ENCODE measurements around the gene FOXD2.

Gene FOXD2

DNA sequence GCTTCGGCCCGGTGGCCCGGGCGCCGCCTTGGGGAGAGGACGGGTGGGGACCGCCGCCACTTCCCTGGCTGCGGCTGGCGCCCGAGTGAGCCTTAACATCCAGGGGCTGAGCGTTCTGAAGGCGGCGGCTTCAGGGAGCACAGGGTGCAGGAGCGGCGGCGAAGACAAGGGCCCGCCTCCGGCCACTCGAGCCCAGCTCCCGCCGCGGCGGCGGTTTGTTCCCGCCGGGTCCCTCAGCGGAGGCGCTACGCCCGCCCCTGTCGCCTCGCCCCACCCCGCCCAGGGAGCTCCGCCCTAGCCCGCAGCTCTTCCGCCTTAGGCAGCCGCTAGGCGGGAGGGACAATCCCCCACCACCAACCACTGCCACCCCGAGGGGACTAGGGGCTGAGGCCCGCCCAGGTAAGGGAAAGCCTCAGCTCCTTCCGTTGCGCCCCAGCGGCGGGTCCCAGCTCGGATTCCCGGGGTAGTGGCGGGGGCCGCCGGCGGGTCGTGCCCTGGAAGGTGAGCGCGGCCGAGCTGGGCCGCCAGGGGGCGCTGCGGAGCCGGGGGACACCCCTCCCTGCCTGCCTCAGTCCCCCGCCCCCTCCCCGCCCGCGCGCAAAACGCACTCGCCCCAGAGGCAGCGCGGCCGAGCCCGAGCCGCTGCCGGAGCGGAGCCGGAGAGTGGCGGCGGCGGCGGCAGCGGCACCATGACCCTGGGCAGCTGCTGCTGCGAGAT is at the start of gene FOXD2:
FOXD2 (plus strand) TSS at position 598 of the 718 bp plus-strand sequence; CDS start at position 690, 92 bp downstream.
- DNase-seq: peak; percentile 93

DNA sequence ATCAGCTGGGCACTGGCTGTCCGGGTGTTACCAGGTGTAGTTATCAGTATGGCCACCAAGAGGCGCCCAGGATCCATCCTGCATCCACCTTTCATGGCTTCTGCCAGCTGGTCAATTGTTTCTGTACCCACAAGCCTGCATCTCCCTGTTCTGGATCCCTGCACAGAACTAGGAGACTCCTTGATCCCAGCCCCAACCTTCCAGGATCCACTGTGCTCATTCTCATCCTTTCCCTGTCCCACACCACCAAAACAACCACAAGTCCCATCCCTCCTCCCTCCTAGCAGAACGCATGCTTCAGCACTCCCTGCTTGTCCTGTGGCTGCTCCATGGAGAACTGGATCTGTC is 49.0 kb upstream of the FOXD2 start:
- DNase-seq: peak; percentile 48

DNA sequence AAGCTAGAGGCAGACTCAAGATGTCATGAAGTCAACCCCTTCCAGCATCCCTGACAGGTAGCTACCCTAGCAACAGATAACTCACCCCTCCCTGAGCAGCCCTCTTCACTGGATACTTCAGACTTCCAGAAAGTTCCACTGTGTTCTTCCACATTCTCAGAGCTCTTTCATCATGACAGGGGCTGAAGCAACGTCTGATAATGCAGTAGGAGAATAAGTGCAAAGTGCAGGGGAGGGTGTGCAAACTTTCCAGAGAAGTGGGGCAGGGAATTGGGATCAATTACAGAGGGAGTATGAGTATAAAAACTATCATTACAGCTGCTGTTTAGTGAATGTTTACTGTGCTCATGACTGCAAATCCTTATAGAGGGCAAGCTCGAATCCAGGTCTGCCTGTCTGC is 48.1 kb upstream of the FOXD2 start:
- no peak for DNase-seq

DNA sequence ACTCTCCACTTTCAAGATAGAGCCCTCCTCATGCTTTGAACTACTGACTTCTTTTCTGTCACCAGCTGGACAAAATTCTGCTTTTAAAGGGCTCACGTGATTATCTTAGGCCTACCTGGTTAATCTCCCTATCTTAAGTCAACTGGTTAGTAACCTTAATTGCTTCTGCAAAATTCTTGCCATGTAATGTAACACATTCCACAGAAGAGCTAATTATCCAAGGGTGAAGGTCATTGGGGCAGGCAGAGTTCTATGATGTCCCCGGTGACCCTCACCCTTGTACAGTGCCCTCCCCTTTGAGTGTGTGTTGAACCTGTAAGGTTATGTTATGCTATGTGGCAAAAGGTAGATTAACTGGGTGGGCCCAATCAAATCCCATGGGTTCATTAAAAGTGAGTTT is 47.0 kb upstream of the FOXD2 start:
- no peak for DNase-seq

DNA sequence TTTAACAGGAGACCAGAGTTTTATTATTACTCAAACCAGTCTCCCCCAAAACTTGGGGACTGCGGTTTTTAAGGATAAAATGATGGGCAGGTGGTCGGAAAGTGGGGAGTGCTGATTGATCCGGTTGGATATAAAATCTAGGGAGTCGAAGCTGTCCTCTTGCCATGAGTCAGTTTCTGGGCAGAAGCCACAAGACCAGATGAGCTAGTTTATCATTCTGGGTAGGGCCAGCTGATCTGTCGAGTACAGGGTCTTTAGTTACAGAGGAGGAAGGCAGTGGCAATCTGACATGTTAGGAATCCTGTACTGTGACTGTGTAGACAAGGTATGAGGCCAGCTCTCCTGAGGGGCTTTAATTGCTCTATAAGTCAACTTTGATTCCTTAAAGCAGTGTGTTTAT is 44.7 kb upstream of the FOXD2 start:
- DNase-seq: no peak

DNA sequence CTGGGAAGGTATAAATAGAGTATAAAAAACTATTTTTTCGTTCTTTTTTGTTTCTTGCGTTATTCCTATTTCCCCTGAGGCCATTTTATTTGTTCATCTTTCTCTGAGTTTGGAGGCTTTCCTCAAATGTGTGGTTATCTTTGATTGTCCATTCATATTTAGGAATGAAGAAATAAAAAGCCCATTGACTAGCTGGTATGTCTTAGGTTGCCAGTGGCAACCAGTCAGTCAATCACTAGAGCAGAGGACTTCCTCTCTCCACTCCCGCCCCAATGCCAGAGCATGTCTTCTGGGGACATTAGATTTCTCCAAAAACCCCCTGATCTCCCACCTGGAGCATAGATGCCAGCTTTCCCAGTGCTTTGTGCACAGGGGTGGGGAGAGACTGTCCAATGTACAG is 42.4 kb upstream of the FOXD2 start:
- DNase-seq: no peak

DNA sequence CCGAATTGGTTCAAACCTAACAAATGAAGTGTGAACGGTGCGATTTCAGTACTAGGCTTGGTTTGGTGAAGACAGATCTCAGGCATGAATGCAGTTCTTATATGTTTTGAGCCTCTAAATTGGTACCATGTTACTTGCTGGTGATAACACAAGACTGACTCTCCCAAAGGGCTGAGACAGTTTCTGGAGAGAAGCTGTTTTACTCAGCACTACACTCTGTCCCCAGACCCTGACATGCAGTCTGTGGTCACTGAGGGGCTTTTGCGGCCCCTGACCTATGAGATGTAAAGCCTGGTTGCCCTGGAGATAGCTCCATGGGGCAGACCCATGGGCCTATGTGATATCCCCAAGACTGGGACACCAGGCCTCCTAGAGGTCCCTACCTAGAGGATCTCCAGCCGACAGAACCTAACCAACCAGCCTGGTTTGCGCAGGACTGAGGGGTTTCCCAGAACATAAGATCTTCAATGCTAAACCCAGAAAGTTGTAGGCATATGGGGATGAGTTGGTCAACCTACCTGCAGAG is 41.1 kb upstream of the FOXD2 start:
- no peak for DNase-seq

DNA sequence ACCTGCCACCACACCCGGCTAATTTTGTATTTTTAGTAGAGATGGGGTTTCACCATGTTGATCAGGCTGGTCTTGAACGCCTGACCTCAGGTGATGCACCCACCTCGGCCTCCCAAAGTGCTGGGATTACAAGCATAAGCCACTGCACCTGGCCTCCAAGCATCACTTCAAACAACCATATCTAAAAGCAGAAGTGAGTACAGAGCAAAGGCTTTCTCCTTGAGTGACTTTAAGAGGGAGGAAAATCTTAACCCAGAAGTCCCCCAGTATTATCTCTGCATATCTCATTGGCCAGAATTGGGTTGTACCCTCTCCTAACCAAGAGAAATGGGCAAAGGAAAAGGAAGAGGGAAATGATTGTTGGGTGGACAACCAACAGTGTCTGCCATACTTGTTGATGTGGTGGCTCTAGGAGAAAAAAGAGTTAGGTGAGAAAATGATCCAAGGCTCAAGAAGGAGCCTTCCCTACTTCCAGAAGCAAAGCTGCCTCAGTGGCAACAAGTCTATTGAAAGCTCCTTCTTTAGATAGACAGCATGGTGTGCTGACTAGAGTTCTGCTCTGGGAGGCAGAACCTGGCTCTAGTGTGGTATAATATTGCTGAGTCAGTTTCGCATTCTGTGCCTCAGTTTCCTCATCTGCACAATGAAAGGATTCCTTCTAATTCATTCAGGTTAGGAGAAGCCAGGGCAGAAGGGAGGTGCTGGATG is 38.6 kb upstream of the FOXD2 start:
- DNase-seq: no peak

DNA sequence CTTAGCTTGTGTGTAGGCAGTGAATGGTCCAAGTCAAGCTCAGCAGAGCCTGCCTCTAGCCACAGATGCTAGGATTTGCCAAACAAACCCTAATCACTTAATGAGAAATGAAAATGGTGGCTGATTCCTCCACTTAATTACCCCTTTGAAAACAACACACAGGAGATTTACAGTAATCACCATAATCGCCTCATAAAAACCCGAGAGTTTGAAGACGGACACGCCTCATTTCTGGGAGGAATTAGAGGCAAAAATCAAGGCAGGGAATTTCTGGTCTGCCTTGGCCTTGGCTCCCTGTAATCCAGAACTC is 38.0 kb upstream of the FOXD2 start:
- DNase-seq: no peak

DNA sequence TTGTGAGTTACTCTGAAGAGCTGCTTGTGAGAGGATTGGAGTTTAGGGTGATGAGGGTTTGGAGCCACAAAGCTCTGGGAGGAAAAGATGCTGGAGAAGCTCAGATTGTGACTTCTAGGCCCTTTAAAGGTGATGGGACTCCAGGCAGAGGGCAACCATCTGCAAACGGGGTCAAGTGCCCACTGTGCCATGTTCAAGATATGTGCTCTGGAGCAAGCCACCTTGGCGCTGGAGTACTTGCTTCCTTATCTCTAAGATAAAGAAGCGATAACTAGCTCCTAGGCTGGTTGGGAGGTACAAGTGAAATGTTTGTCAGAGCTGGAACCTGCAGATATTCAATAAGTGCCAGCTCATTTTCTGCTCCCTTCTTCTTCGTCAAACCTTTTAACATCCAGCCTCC is 36.1 kb upstream of the FOXD2 start:
- DNase-seq: no peak

DNA sequence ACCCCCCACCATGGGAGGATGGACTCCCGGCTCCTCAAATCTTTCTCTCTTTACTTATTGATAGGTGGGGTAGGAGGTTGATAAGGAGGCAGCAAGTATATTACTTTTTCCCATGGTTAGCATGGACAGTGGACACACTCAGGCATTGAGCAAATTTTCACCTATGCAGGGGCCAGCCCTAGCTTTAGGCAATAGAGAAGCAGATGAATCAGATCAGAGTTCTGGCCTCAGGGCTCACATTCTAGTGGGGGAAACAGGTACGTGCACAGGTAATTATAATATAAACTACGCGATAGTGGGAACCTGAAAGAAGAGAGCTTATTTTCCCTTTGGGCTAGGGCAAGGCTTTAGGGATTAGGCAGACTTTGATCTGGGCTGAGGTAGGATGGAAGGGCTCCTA is 35.3 kb upstream of the FOXD2 start:
- DNase-seq: no peak

DNA sequence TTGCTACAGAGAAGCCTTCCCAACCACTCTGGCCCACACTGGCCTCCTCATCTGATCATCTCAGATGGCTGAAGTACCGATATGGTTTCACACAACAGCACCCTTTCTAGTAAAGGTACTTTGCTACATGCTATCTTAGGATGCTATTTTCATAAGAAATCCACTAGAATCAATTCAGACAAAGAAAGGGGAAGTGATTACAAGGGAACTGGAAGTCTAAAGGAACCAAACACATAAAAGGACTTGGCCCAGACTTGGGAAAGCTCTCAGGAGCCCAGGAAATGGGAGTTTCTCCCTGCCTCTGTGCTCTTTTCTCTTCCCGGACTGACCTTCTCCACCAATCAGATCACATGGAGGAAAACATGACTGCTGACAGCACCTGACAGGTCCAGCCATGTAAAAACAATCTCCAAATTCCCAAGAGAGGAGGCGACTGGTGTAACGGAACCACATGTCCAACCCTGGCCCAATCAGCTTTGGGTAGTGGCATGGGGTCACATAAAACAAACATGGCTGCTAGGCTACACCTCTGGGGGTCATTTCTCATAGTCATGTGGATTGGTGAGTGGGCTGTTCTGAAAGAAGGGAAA is 34.4 kb upstream of the FOXD2 start:
- no peak for DNase-seq

DNA sequence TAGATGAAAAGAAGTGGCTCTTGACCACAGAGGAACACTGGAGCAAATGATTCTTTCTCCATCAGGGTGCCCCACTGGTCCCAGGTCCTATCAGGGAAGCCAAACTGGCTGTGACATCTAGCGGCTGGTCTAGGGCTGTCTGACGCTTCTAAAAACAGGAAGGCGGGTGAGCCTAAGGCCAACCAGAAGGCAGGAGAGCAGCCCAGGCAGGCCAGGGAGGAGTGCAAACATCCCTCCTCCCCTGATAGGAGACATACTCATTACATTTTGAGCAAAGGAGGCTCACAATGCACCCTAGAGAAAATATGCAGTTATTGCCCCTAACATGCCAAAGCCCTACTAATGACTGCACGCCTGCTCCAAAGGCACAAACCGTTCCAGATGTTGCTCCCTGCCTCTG is 32.1 kb upstream of the FOXD2 start:
- no peak for DNase-seq

DNA sequence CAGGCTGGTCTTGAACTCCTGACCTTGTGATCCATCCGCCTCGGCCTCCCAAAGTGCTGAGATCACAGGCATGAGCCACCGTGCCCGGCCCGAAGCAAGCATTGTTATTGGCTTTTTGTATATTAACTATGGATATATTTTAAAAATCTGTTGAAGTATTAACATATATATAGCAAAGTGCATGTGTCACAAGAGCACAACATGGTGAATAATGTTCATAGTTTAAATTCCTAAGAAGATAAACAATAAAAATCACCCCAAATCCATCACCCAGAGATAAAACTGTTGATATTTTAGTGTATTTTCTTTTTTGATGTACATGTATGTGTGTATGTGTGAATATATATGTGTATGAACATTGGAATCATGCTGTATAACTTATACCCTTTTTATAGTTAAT is 30.9 kb upstream of the FOXD2 start:
- DNase-seq: no peak

DNA sequence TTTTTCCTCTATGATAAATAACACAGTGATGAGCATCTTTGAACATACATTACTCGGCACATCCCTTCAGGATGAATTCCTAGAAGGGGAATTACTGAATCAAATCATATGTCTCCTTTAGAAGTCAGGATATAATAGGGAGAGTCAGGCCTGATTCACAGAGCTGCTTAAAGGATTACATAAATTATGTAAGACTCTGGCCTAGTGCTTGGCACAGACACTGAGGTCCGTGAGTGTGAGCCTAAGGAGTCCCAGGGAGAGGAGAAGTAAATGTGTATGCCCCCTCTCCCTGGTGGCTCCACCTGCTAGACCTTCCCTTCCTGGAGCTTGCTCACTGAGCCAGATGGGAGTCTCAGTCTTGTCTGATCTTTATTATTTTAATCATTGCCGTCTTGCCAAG is 30.4 kb upstream of the FOXD2 start:
- DNase-seq: no peak

DNA sequence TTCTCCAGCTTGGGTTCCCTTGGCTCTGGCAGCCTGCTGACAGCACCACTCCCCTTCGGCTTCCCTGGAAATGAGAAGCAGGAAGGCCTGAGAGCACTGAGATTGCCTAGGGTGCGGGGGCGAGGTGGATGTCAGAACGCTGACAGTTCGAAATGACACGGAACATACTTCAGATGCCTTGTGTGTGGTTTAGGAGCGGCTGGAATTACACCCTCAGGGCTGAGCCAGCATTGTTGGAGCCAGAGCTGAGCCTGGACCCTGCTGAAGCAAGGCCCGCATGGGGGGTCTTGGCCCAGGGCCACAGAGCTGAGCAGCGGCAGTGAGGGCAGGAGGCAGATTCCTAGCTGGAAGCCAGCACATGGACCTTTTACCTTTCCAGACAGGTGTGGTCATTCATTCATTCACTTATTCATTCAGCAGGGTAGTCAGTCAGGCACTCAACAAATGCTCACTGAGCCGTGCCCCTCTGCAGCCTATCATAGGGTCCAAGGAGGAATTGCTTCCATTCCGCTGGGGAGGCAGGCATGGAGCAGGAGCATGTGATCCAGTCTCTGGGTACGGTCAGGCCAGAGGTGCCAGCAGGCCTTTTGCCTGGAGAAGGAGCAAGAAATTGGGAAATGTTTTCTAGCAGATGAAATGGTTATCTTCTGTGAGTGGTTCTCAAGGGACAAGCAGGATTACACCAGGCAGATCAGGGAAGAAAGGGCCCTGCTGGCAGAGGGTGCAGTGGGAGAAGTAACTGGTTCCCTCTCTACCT is 28.4 kb upstream of the FOXD2 start:
- DNase-seq: no peak

DNA sequence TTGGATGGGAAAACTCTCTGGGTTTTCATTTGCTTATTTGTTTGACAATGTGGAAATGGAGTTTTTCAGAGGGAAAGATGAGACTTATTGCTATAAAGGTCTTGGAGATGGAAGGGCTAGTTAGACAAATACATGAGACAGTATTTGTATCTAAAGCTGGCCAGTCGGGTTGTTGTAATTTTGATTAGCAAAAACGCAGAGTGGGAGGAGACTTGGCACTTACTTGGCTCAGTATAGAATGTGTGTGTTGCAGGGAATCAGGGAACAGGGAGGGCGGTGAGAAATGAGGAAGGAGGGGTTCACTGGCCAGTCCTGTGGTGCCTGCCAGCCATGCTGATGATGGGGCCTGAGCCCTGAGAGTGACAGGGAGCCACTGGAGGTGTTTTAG is 27.8 kb upstream of the FOXD2 start:
- no peak for DNase-seq

DNA sequence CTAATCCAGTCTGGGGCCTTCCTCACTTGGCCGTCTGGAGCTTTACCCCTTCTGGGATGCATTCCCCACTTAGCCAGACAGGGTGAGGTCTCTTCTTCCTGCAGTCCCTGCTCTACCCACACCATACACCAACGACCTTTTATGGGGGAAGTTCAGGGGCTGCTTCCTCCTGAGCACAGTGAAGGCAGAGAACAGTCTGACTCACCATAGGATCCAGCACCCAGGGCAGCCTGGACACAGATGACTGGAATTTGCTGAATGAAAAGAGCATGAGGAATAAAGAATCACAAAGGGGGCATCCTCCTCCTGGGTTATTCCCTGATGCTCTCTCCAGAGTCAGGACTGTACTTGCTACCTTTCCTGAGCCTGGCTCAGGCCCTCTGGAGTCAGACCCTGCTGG is 26.4 kb upstream of the FOXD2 start:
- DNase-seq: no peak

DNA sequence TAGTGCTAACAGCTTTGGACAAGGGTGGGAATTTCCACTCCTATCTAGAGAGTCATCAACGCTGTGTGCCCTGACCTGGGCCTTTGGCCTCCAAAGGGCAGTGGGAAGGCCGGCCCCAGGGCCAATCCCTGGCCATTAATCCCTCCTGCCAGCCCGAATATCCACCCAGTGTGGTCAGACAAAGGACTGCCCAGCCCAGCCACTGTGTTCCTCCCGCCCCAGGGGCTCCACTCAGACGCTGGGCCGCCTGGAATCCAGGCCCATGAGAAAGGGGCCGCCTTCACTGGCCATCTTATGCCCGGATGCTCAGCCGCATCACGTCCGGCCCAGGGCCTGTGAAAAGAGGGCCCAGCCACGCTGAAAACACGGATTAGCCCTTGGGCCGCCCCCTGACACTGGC is 25.4 kb upstream of the FOXD2 start:
- no peak for DNase-seq

DNA sequence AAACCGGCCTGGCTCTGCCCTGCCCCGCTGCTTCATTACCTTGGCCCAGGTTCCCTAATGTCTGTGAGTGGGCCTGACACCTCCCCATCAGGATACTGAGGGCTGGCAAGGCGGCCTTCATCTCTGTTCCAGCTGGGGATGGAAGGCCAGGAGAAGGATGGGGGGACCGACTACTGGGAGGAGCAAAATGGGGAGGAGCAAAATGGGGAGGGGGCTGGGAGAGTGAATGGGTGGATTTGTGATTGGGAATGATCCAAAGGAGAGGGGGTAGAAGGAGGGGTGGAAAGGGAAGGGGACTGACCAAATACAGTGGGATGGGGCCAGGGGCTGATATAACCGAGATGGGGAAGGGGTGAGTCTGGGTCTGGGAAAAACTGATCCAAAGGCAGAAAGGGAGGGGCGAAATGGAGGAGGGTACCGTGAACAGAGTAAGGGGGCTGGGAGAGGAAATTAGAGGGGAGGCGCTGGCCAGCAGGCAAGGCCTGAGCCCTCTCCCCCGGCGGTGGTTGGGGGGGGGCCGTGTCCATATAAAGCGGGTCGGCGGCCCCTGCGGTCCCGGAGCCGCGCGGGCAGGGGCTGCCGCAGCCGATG is 22.0 kb upstream of the FOXD2 start, which contains the start of gene FOXE3:
FOXE3 (plus strand) TSS at position 558 of the 591 bp plus-strand sequence; CDS start at position 589, 31 bp downstream.
- no peak for DNase-seq

DNA sequence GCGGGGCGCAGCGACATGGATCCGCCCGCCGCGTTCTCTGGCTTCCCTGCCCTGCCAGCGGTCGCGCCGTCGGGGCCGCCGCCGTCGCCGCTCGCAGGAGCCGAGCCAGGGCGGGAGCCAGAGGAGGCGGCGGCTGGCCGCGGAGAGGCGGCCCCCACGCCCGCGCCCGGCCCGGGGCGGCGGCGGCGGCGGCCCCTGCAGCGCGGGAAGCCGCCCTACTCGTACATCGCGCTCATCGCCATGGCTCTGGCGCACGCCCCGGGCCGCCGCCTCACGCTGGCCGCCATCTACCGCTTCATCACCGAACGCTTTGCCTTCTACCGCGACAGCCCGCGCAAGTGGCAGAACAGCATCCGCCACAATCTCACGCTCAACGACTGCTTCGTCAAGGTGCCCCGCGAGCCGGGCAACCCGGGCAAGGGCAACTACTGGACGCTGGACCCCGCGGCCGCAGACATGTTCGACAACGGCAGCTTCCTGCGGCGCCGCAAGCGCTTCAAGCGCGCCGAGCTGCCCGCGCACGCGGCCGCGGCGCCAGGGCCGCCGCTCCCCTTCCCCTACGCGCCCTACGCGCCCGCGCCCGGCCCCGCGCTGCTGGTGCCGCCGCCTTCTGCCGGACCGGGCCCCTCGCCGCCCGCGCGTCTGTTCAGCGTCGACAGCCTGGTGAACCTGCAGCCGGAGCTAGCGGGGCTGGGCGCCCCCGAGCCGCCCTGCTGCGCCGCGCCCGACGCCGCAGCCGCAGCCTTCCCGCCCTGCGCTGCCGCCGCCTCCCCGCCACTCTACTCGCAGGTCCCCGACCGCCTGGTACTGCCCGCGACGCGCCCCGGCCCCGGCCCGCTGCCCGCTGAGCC is 21.3 kb upstream of the FOXD2 start:
- no peak for DNase-seq

Measured in NCI-H2171 treated with DMSO at 0.1 percent for 48 hours (cell line).